Cardiac muscle cell (in vitro differentiated cells and primary cell): ENCODE measurements around the gene CSNK1E. TPM values are rescaled to one million over a fixed set of nuclear protein-coding genes. Genes with fewer than 3 reads are reported as not detected.
"Not testable (repeated sequence)": the region's sequence is repeated elsewhere in the genome, so short reads cannot be mapped to it uniquely, and the experiment has no call there.

Experiments
- DNase-seq, 2 donors: peaks; one replicate each; pipeline versions ENCODE4 v3.0.0 to v3.0.0-alpha.2; 2010 to 2017; ENCODE audit warnings: low read depth in 1 of 2, low spot score in 1 of 2
- H3K27ac ChIP-seq: fragments of 200-600 bp; sonication (generic); 2 replicates; pipeline ENCODE4 v1.5.1; 2016
- H3K27me3 ChIP-seq: fragments of 200-600 bp; sonication (generic); 2 replicates; pipeline ENCODE4 v1.6.0; 2016; ENCODE audit warnings: control low read depth
- H3K36me3 ChIP-seq: fragments of 200-600 bp; sonication (generic); 2 replicates; pipeline ENCODE4 v1.5.1; 2016; ENCODE audit warnings: control low read depth
- H3K4me1 ChIP-seq: fragments of 200-600 bp; sonication (generic); 2 replicates; pipeline ENCODE4 v1.8.1; 2017; ENCODE audit warnings: low read depth, mild to moderate bottlenecking, mixed run types
- H3K4me3 ChIP-seq: fragments of 200-600 bp; sonication (generic); 2 replicates; pipeline ENCODE4 v1.5.1; 2016; ENCODE audit warnings: mild to moderate bottlenecking
- H3K9me3 ChIP-seq: fragments of 200-600 bp; sonication (generic); 2 replicates; pipeline ENCODE4 v1.5.1; 2017; ENCODE audit warnings: low read depth, mild to moderate bottlenecking, control low read depth
- CTCF ChIP-seq: IDR thresholded peaks from 2 replicates; pipeline ENCODE4 v1.5.1; 2012; ENCODE audit warnings: low read depth, mild to moderate bottlenecking, low read length
- polyA plus RNA-seq: library from polyadenylated mRNA; unstranded; fragments of >200 nt; fragmentation: Nextera tagmentation; extraction: Ambion mirVana; gene quantifications from 2 replicates; pipeline ENCODE4 v1.2.1, GENCODE V29; 2016
- total RNA-seq: library from RNA; depleted of rRNA; stranded (reverse); fragments of >200 nt; gene quantifications from 2 replicates; pipeline ENCODE4 v1.2.3, GENCODE V29; 2016

Gene CSNK1E
- total RNA-seq (198 and 262 TPM in 2 replicates), polyA plus RNA-seq (179 and 193 TPM in 2 replicates)

GRCh38 chr22:38317122-38317994 lies at the start of gene CSNK1E:
CSNK1E (minus strand) TSS chr22:38317433; CDS start chr22:38314157, 3,276 bp downstream.
- peak within 1 kb of the TSS; percentile 99 for H3K27ac ChIP-seq
- H3K9me3 ChIP-seq, result no peaks in the 10 kb centered on the region
- H3K27me3 ChIP-seq, result no peaks in the 10 kb centered on the region
- TF ChIP-seq CTCF, result no peak
- peaks cover 2% of the 10 kb centered on the region for H3K36me3 ChIP-seq
- peak within 1 kb of the TSS; percentile 90 for H3K4me3 ChIP-seq
- H3K4me1 ChIP-seq, result peaks cover 21% of the 10 kb centered on the region
- DNase-seq, result peak; percentile 77 to 86

GRCh38 chr22:38365829-38366228 lies 48.6 kb upstream of the CSNK1E start:
- H3K27ac ChIP-seq, H3K27me3 ChIP-seq, H3K4me3 ChIP-seq, H3K36me3 ChIP-seq, H3K9me3 ChIP-seq, H3K4me1 ChIP-seq, DNase-seq: not testable (repeated sequence)

GRCh38 chr22:38365174-38365573 lies 47.9 kb upstream of the CSNK1E start:
- not testable (repeated sequence) for H3K27ac ChIP-seq, H3K4me3 ChIP-seq, DNase-seq, H3K9me3 ChIP-seq, H3K36me3 ChIP-seq, H3K4me1 ChIP-seq, H3K27me3 ChIP-seq

GRCh38 chr22:38360560-38360959 lies 43.3 kb upstream of the CSNK1E start:
- not testable (repeated sequence) for H3K27ac ChIP-seq, H3K9me3 ChIP-seq, DNase-seq, H3K27me3 ChIP-seq, H3K4me1 ChIP-seq, H3K4me3 ChIP-seq, H3K36me3 ChIP-seq

GRCh38 chr22:38359817-38360216 lies 42.6 kb upstream of the CSNK1E start:
- not testable (repeated sequence) for H3K36me3 ChIP-seq, H3K4me3 ChIP-seq, H3K27me3 ChIP-seq, H3K9me3 ChIP-seq, H3K27ac ChIP-seq, DNase-seq, H3K4me1 ChIP-seq

- H3K27me3 ChIP-seq, result not testable (repeated sequence)
Observed at GRCh38 chr22:38357971-38358370, 40.7 kb upstream of the CSNK1E start.

GRCh38 chr22:38355275-38355674 lies 38.0 kb upstream of the CSNK1E start:
- Histone ChIP-seq H3K4me1 (peaks cover 8% of the 10 kb centered on the region), H3K27ac (no peak overlapping the region), H3K27me3 (no peaks in the 10 kb centered on the region), H3K4me3 (no peak overlapping the region), H3K9me3 (no peaks in the 10 kb centered on the region), H3K36me3 (no peaks in the 10 kb centered on the region)
- no peak for TF ChIP-seq CTCF
- no peak for DNase-seq

More at GRCh38 chr22:38357971-38358370, 40.7 kb upstream of the CSNK1E start:
- H3K4me3 ChIP-seq, H3K36me3 ChIP-seq, DNase-seq, H3K4me1 ChIP-seq, H3K27ac ChIP-seq, H3K9me3 ChIP-seq: not testable (repeated sequence)

- no peak for TF ChIP-seq CTCF
Observed at GRCh38 chr22:38353701-38354100, 36.5 kb upstream of the CSNK1E start.

More at GRCh38 chr22:38353701-38354100, 36.5 kb upstream of the CSNK1E start:
- peaks cover 8% of the 10 kb centered on the region for H3K4me1 ChIP-seq
- peak overlapping the region; percentile 69 for H3K27ac ChIP-seq
- H3K36me3 ChIP-seq, result no peaks in the 10 kb centered on the region
- DNase-seq, result peak in 1 of 2 donors; percentile 64
- H3K4me3 ChIP-seq, result no peak overlapping the region
- H3K9me3 ChIP-seq, result no peaks in the 10 kb centered on the region
- no peaks in the 10 kb centered on the region for H3K27me3 ChIP-seq
